SW 1271 (cell line): ENCODE measurements around the gene WDR5B.
"Not testable (repeated sequence)": the region's sequence is repeated elsewhere in the genome, so short reads cannot be mapped to it uniquely, and the experiment has no call there.

Source experiments
- DNase-seq, 2 experiments: peaks; one replicate each; lab custom pipeline; 2025; lab: John Stamatoyannopoulos, UW

Gene WDR5B

GRCh38 chr3:122415762-122416654 lies at the start of gene WDR5B:
TSS of gene WDR5B (minus strand) at chr3:122416062. CDS start at chr3:122415528, 534 bp downstream.
- DNase-seq, result no peak

DNA sequence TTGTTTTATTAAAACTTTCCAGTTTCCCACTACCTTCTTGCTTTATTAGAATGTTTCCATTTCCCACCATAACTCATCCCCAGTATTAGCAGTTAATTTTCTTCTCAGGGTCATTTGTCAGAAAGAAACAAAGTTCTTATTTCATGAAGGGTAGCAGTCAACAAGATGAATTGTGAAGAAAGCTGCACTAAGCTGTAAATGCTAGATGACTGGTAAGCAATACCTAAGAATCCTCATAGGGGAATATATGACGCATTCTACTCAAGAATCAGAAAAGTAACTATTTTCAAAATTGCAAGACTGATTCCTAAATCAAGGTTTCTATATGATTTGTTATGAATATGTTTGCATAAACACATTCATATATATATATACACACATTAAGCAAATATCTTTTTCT lies 48.8 kb upstream of the WDR5B start:
- no peak for DNase-seq

DNA sequence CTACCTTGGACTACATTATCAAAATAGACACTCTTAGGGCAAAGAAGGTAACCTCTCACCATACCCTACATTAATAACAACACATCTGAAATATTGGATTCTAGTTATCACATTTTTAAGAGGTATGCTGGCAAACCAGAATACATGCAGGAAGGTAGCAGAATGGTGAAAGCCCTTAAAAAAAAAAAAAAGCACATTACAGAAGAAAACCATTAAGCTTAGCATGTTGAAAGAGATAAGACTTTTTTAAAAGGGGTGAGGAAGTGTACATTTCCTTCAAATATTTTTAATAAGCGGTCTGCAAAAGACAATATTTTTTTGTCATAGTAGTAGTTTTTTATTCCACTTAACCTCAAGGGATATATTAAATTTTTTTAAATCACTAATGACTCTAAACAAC lies 46.5 kb upstream of the WDR5B start:
- no peak for DNase-seq

- no peak for DNase-seq
Observed at GRCh38 chr3:122461806-122462205, 45.9 kb upstream of the WDR5B start.

- peak in 1 of 2 experiments; percentile 58 for DNase-seq
Observed at GRCh38 chr3:122458992-122459391, 43.1 kb upstream of the WDR5B start.

DNA sequence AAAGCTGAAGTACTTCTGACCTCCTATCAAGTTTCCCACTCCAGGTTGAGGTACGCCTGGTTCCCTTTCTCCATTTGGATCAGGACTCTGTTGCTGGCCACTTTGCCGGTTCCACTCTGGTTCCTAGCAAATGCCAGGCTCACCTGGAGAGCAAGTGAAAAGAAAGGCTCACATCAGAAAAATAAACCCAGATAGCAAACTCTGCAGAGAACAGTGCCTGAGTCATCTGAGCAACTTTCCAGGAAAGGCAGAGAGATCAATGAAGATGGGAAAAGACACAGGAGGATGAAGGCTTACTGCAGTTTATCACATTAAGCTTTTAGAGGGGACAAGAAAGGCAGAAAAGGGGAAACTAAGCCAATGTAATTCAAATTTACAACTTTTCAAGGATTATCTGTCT lies 41.8 kb upstream of the WDR5B start:
- DNase-seq, result no peak

DNA sequence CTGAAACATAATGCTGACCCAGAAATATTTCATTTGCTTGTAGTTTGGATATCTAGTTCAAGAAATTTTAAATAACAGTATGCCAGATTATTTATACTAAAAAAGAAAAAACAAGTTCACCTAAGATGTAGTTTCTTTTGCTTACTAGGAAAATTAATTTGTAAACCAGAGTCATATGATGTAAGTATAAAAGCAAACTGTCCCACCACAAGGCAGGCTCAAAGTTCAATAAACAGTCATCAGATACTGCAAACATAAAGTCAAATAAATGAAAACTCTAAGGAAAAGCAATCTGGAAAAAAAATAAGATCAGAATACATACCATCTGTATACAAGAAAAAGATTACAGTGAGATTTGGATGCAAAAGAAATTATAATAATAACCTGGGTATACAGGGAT lies 40.2 kb upstream of the WDR5B start:
- no peak for DNase-seq

DNA sequence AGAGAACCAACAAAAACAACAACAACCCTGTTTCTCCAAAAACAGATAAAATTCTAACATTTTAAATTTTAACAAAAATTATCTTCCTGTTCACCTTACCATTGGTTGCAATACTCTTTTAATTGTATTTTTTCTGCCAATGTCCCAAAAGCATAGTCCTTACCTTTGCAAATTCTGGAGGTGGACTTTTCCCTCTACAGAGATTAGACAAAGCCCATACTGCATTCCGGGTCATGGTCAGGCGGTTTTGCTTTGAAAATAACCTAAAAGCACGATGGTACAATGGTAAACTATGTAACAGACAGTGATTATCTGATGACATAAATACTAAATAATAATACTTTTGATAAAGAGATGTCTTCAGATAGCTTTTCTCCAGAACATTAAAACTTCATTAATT lies 35.5 kb upstream of the WDR5B start:
- no peak for DNase-seq

GRCh38 chr3:122448218-122448617 lies 32.4 kb upstream of the WDR5B start:
- not testable (repeated sequence) for DNase-seq

DNA sequence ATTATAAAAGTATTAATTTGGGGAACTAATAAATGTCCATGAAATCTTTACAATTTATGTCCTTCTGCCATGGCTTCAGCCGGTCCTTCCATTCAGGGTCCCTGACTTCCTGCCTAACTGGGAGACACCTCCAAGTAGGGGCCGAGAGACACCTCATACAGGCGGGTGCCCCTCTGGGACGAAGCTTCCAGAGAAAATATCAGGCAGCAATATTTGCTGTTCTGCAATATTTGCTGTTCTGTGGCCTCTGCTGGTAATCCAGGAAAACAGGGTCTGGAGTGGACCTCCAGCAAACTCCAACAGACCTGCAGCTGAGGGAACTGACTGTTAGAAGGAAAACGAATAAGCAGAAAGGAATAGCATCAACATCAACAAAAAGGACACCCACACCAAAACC lies 28.6 kb upstream of the WDR5B start:
- not testable (repeated sequence) for DNase-seq

DNA sequence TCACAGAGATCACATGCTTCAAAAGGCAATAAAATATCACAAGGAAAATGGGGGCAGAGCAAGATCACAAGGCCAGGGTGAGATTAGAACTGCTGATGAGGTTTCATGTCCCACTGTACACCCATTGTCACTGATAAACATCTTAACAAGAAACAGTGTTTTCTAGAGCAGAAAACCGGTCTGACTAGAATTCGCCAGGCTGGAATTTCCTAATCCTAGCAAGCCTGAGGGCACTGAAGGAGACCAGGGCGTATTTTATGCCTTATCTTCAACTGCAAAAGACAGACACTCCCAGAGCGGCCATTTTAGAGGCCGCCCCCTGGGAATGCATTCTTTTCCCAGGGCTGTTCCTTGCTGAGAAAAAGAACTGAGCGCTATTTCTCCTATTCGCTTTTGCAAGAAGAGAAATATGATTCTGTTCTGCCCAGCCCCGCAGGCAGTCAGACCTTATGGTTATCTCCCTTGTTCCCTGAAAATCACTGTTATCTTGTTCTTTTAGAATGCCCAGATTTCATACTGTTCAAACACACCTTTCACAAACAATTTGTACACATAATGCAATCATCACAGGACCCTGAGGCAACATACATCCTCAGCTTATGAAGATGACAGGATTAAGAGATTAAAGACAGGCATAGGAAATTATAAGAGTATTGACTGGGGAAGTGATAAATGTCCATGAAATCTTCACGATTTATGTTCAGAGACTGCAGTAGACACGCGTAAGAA lies 28.1 kb upstream of the WDR5B start:
- not testable (repeated sequence) for DNase-seq

GRCh38 chr3:122443090-122443489 lies 27.2 kb upstream of the WDR5B start:
- DNase-seq, result no peak

DNA sequence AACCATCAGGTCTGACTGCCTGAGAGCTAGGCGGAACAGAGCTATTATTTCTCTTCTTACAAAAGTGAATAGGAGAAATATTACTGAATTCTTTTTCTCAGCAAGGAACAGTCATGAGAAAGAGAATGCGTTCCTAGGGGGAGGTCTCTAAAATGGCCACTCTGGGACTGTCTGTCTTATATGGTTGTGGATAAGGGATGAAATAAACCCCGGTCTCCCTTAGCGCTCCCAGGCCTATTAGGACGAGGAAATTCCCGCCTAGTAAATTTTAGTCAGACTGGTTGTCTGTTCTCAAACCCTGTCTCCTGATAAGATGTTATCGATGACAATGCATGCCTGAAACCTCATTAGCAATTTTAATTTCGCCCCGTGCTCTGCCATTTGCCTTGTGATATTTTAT lies 20.1 kb upstream of the WDR5B start:
- DNase-seq, result no peak

- DNase-seq, result no peak
Observed at GRCh38 chr3:122430371-122430770, 14.5 kb upstream of the WDR5B start.

DNA sequence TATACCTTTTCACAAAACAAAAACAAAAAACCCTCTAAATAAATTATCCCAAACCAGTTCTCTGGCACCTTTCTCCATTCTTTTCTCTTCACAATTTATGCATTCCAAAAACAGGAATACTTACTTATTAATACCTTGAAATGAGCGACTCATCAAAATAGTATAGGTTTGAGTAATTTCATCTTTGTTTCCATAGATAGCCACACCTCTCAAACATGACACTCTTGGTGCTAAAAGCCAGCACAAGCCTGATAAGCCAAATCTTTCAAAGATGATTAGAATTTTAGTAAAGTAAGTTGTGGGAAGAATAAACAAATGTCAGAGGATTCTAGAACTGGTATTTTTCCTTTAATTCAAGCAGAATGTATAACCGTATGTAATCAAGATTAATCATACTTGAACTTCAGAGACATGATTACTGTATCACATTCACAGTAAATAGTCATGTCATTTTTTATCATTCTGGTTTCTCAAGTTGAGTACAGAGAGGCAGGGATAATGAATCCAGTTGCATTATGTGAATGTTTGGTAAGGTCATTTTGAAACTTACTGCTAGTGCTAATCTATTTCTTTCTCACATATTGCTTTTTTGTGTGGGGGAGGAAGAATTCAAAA lies 12.1 kb upstream of the WDR5B start:
- peak; percentile 9 to 15 for DNase-seq

DNA sequence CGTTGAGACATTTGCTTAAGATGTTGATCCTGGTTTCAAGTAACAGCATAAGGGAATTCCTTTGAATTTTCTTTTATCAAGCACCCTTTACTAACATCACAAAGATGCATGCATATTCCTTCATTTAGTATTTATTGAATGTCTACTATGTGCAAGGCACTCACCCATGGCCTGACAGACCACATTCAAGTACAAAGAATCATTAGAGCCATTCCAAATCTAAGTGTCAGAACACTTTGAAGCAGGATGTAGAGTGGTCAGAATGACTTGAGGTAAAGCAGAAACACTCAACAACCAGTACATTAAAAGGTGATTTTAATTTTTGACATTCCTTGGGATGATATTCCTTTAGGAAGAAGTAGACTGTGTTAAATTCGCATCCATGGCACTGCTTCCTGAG lies 6.0 kb upstream of the WDR5B start:
- no peak for DNase-seq

GRCh38 chr3:122421101-122421500 lies 5.2 kb upstream of the WDR5B start:
- DNase-seq, result no peak

DNA sequence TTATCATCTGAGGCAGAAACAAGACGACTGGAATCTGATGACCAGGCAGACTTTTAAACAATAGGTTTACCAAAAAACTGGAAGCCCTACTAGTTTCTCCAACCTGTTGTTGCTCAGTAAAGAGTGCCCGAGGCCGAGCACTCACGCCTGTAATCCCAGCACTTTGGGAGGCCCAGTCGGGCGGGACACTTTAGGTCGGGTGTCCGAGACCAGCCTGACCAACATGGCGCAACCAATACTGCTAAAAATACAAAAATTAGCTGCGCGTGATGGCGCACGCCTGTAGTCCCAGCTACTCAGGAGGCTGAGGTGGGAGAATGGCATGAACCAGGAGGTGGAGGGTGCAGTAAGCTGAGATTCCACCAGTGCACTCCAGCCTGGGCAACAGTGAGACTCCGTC lies 1.1 kb upstream of the WDR5B start:
- DNase-seq, result no peak

GRCh38 chr3:122415104-122415744 lies 638 bp downstream of the WDR5B start:
- no peak for DNase-seq

DNA sequence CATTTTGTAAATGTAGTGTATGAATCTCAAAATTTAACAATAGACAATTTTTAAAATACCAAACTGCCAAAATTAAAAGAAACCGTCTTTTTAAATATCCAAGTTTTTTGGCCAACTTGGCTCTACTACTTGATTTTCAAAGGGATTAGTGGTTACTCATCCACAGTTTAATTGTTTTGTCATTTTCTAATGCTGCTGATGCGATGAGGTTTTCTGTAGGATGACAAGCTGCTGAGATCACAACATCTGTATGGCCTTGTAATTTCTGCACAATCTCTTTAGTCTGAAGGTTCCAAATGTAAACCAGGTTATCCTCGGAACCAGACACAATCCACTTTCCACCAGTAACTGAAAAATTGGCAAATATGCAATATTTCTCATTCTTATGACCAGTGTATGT lies 1.5 kb downstream of the WDR5B start:
- no peak for DNase-seq

DNA sequence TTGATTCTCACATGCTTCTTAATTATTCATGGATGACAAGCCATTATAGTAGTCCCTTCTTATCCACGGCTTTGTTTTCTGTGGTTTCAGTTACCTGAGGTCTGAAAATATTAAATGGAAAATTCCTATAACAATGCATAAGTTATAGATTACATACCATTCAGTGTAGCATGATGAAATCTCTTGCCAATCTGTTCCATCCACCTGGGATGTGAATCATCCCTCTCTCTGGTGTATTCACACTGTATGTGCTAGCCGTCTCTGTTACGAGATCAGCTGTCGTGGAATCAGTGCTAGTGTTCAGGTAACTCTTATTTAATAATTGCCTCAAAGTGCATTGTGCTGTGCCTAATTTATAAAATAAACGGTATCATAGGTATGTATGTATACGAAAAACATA lies 5.2 kb downstream of the WDR5B start:
- DNase-seq, result no peak

GRCh38 chr3:122410111-122410510 lies 5.8 kb downstream of the WDR5B start:
- DNase-seq, result no peak
